Stimulated activated CD4-positive, alpha-beta T cell treated with anti-CD3 and anti-CD28 coated beads, Interleukin-4, amount 100 ng/mL, for 1 hour (primary cell): ENCODE data around the gene HHIPL2.

Experiments used
- DNase-seq: peaks from one replicate; pipeline ENCODE4 v3.0.0-alpha.2; 2020

The HHIPL2 gene

DNA sequence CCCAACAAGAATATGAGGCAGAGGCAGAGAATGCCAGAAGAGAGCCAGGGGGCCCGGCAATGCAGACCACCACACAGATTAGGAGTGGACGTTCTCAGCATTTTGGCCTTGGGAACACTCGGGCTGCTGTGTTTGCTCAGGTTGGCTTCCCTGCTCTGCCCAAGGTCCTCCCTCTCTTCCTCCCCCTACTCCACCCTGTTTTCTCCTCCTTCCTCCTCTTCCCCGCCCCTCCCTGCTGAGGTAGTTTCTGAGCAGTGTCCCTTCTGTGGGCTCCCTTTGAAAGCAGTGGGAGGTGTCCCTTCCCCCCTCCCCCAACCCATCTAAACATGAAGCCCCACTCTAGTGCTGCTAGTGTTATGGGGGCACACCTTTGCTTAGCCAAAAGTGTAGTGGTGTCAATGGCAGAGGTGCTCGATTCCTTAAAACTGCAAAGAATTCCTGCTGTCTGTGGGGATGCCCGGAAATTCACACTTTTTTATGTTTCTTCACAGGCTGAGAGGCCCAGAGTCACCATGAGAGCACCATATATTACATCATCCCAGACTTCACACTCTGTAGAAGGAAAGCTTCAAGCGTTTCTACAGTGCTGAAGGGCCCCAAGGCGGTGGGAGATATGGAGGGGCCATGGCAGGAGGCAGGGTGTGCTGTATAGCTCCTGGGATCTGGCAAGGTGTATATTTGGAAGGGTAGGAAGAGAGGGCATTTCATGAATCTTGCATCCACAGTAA, at the start of gene HHIPL2:
Gene HHIPL2 (minus strand): TSS at position 161 of the 728 bp plus-strand sequence. CDS start 60 bp downstream, at position 101.
- no peak for DNase-seq

DNA sequence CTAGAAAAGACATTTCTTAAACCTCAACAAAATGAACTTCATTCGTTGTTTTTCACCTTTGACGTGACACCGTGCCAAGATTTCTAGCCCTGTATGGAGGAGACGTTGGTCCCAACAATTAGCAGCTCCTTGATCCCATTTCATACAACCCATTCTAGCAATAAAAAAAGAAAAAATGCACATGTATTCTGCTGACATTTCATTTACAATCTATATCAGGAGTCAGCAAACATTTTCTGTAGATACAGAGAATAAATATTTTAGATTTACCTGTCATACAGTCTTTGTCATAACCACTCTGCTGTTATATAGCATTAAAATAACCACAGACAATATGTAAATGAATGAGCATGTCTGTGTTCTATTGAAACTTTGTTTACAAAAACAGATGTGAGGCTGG, 48.8 kb upstream of the HHIPL2 start:
- DNase-seq: no peak

GRCh38 chr1:222594789-222595188, 46.9 kb upstream of the HHIPL2 start:
- DNase-seq: no peak

DNA sequence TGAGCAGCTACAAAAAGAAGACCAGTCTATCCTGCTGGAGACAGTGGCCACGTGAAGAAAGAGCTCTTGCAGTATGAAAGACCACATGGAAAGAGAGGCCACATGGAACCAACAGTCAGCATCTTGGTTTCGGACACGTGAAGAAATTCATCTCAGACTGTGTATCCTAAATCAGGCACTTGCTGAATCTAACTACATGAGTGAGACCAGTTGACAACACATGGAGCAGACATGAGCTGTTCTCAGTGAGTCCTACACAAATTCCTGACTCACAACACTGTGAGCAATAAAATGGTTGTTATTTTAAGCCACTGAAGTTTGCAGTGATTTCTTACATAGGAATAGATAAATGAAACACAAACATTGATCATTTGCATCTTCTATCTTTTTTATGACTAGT, 44.3 kb upstream of the HHIPL2 start:
- DNase-seq: no peak

GRCh38 chr1:222589462-222590302, 41.8 kb upstream of the HHIPL2 start, which contains the start of gene TAF1A:
TAF1A (minus strand) TSS chr1:222589933.
- DNase-seq: peak; percentile 84

GRCh38 chr1:222588135-222588534, 40.2 kb upstream of the HHIPL2 start:
- no peak for DNase-seq

DNA sequence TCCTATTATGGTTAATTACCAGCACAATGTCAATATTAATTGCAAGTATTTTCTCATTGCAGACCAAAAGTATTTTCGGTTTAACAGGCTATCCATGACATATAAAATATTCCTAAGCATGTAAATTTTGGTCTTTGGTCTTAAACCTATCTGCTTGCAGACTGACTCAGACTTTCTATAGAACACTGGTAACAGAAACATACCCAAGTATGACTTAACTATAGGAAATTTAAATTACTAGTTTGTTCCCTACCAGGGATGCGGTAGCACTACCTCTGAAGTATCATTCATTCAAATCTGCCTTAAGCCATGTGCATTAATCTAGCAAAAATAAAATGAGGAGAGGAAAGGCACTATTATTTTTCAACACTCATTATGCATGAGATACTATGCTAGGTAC, 38.9 kb upstream of the HHIPL2 start:
- no peak for DNase-seq

- DNase-seq: no peak
Measured at GRCh38 chr1:222583079-222583478, 35.2 kb upstream of the HHIPL2 start.

- DNase-seq: no peak
Measured at GRCh38 chr1:222582099-222582774, 34.3 kb upstream of the HHIPL2 start.

DNA sequence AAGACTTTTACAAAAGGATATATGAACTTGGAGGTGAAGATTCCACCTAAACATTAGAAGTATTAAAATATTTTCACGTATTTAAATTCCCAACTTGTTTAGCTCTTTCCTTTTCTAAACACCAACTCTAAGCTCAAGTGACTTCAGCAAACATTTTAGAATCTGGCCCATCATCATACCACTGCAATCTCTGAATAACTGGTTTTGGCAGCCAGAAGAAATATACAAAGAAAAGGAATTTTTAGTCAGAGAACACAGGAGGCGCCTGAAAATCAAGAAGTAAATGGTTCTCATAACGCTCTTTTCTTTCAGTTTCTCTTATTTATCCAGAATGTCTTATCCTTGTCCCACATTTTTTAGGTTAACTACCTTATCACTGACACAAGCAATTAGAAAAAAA, 31.4 kb upstream of the HHIPL2 start:
- DNase-seq: no peak

GRCh38 chr1:222570837-222571236, 22.9 kb upstream of the HHIPL2 start:
- no peak for DNase-seq

DNA sequence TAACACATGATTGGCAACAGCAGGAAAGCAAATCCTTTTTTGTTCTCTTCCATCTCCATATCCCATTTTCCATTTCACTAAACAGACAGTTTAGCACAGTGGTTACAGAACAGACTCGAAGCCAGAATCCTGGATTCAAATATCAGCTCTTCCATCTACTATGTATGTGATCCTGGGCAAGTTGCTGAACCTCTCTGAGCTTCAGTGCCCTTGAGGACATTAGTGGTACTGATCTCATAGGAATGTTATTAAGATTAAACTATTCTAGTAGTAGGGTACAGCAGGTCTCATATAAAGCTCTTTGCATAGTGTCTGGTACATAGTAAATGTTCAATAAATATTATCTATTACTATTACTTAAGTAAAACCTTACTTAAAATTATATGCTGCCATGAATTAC, 13.8 kb upstream of the HHIPL2 start:
- no peak for DNase-seq

GRCh38 chr1:222557574-222557973, 9.7 kb upstream of the HHIPL2 start:
- no peak for DNase-seq

GRCh38 chr1:222557148-222557547, 9.2 kb upstream of the HHIPL2 start:
- DNase-seq: no peak

DNA sequence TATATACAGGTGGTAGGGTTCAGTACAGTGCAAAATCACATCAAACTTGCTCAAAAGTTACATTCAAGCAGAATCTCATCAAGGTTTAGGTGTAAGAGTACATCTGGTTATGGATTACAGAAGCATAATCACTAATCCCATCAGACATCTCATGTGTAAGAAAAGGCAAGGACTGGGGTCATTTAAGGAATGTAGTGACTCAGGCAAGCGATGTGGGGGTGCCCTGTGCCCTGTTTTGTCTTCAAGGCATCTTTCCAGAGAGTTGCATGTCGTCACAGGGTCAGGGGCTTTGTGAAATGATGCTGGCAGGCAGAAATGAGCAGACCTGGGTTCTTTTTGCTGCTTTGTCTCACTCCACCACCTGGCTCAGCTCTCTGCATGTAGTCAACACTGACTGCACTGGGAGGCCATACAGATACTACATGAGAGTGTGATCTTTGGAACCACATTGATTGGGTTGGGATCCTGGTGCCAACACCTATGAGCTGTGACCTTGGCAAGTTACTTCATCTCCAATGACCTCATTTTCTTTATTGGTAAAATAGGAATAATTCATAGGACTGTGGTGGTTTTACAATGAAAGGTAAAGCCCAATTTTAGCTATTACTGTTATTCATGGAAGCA, 8.2 kb upstream of the HHIPL2 start:
- DNase-seq: no peak

DNA sequence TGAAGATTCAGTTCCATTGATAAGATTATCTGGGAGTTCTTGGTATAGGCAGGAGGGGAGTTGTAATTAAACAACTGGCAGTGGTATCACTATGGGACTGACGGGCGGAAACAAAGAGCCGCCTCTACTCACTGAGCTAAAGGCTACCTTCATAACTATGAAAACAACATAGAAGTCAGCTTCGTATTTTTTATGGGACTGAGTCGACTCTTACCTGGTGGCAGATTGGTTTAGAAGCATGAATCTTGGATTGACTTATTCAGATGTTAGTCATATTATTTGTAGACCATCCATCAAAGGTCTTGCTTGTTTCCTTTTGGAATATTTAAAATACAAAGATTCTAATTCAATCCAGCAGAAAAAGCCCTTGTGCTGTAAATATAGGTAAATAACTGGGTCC, 6.3 kb upstream of the HHIPL2 start:
- DNase-seq: no peak

- no peak for DNase-seq
Measured at GRCh38 chr1:222552882-222553281, 5.0 kb upstream of the HHIPL2 start.

DNA sequence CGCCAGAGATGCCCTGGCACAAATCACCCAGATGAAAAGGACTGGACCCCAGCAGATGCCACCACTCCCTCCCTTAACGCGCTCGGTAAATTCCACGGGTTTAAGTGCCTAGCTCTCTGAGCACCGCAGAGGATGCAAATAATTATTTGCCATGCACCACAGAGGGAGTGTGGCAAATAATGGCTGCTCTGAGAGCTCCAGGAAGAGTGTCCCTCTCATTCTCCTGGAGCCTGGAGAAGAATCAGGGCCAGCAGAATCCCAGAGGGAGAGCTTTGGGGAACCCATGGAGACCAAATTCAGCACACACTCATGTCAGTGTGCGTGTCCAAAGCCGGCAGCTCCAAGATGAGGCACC, 667 bp downstream of the HHIPL2 start:
- DNase-seq: no peak

DNA sequence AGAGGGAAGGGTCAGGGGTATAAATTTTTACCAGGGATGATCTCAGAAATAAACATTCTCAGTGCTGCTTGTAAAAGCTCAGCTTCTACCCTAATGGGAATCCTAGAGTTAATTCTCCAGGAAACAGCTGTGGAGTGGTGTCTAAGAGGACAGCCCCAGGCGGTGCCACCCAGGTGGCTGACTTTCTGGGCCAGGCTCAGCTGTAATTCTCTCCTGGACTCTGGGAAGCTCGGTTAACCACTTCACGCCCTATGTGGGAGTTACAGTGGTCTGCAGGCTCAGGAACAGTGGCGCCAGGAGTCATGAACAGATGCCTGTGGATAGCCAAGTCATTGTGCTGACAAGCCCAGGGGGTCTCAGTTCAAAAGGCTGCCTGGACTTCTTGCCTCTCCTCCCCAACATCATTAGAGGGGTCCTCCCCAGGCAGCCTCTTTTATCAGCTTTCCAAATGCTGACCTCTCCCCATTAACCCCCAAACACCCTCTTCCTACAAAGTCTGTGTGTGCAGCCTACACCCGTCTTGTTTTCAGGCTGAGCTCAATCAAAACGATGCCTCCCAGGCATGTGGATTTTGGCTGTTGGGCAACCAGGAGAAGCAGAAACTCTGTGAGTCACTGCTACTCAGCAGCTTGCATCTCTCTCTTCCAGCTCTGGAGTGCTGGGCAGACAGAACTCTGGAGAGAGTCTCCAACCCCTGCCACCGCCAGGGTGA, 1.2 kb downstream of the HHIPL2 start:
- DNase-seq: no peak

GRCh38 chr1:222546091-222546490, 1.8 kb downstream of the HHIPL2 start:
- DNase-seq: no peak

- DNase-seq: no peak
Measured at GRCh38 chr1:222543817-222544216, 4.1 kb downstream of the HHIPL2 start.

DNA sequence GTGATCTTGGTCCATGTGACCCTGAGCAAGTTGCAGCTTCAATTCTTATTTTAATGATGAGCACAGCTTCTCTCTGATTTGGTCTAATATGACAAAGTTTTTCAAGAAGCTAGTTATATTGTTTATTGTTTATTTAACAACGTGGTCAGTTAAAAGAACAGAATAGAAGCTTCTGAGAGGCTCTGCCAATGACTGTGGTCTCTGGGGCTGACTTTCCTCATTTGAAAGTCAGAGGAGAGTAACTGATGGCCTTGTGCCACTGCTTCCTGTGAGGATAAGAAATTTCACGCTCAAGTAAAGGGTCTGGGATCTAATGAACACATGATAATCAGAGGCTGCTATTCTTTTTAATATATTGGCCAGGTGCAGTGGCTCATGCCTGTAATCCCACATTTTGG, 7.3 kb downstream of the HHIPL2 start:
- no peak for DNase-seq
